GM10266 (cell line): ENCODE data around the gene CYB5R3.

Source experiments
- DNase-seq: peaks from one replicate; pipeline ENCODE4 v3.0.0; 2012; ENCODE audit errors: extremely low spot score
- CTCF ChIP-seq: IDR thresholded peaks from 2 replicates; pipeline ENCODE4 v1.5.1; 2012; ENCODE audit warnings: mild to moderate bottlenecking, low read depth; ENCODE audit not compliant: control insufficient read depth, insufficient read depth; ENCODE audit errors: missing control alignments

Gene CYB5R3

GRCh38 chr22:42649246-42650099 lies at the start of gene CYB5R3:
TSS of gene CYB5R3 (minus strand) at chr22:42649392. CDS start at chr22:42649315, 77 bp downstream.
- TF ChIP-seq CTCF, result no peak
- DNase-seq, result peak; percentile 98

GRCh38 chr22:42697542-42698013 lies 48.4 kb upstream of the CYB5R3 start:
- no peak for DNase-seq
- TF ChIP-seq CTCF, result no peak

GRCh38 chr22:42696331-42696967 lies 47.3 kb upstream of the CYB5R3 start:
- no peak for TF ChIP-seq CTCF
- DNase-seq, result no peak

GRCh38 chr22:42695294-42695693 lies 46.1 kb upstream of the CYB5R3 start:
- TF ChIP-seq CTCF, result no peak
- DNase-seq, result no peak

GRCh38 chr22:42693763-42694683 lies 44.8 kb upstream of the CYB5R3 start:
- no peak for DNase-seq
- TF ChIP-seq CTCF, result no peak

- DNase-seq, result no peak
- no peak for TF ChIP-seq CTCF
Observed at GRCh38 chr22:42693055-42693762, 44.0 kb upstream of the CYB5R3 start.
